Placental epithelial cell (primary cell): ENCODE data around the gene ALKBH3. TPM values are rescaled to one million over a fixed set of nuclear protein-coding genes. Genes with fewer than 3 reads are reported as not detected.

ENCODE experiments used
- total RNA-seq: library from RNA; depleted of rRNA; stranded (reverse); fragments of >200 nt; gene quantifications from 2 replicates; pipeline ENCODE4 v1.2.3, GENCODE V29; 2012

ALKBH3 gene
- 31.9 and 43.2 TPM in 2 replicates for total RNA-seq

GRCh38 chr11:43880640-43881159 is at the start of gene ALKBH3:
TSS of gene ALKBH3 (plus strand) at chr11:43880831. CDS start at chr11:43882653, 1,822 bp downstream.

Other genes with a start within 250 kb of the ALKBH3 start
- 22.8 and 56.7 TPM in 2 replicates for gene HSD17B12, start 200.1 kb upstream of the ALKBH3 start, total RNA-seq
- not detected in 2 replicates for gene C11orf96, start 61.8 kb downstream of the ALKBH3 start, total RNA-seq
- not detected in 2 replicates for gene ACCSL, start 167.2 kb downstream of the ALKBH3 start, total RNA-seq
- 12.4 and 25.9 TPM in 2 replicates for gene ACCS, start 185.4 kb downstream of the ALKBH3 start, total RNA-seq
- gene EXT2, start 214.8 kb downstream of the ALKBH3 start, total RNA-seq = 110 and 138 TPM in 2 replicates